ENCODE data around the gene KCNIP3.

The KCNIP3 gene

DNA sequence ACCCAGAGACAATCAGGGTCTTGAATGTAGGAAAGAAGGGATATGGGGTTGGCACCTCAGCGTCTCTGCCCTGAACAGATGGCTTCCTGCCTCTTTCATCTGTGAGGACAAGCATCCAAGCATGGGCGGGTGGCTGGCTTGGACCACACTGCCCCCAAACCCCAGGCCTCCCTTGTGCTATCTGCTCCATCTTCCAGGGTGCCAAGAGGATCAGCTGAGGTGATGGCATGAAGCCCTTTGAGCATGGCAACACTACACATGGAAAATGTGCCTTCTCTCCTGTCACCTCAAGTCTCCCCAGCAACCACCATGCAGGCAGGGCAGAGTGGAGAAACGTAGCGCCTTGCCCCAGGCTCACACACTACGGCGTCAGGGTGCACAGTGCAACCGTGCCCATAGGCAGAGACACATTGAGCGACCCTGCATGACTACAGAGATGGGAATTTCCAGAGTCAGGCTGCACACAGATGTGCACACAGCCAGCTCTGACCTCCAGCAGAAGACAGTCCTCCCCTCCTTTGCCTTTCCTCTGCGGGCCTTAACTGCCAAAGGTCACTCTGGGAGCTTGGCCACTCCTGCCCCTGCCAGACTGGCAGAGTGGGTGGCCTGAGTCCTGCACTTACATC, 1.5 kb downstream of the KCNIP3 start:
- TF ChIP-seq, protein P1, sequence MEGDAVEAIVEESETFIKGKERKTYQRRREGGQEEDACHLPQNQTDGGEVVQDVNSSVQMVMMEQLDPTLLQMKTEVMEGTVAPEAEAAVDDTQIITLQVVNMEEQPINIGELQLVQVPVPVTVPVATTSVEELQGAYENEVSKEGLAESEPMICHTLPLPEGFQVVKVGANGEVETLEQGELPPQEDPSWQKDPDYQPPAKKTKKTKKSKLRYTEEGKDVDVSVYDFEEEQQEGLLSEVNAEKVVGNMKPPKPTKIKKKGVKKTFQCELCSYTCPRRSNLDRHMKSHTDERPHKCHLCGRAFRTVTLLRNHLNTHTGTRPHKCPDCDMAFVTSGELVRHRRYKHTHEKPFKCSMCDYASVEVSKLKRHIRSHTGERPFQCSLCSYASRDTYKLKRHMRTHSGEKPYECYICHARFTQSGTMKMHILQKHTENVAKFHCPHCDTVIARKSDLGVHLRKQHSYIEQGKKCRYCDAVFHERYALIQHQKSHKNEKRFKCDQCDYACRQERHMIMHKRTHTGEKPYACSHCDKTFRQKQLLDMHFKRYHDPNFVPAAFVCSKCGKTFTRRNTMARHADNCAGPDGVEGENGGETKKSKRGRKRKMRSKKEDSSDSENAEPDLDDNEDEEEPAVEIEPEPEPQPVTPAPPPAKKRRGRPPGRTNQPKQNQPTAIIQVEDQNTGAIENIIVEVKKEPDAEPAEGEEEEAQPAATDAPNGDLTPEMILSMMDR (IDR thresholded peaks at IDR 0.05; ENCODE audit: borderline replicate concordance, extremely low read depth, low read length, poor library complexity, severe bottlenecking): no peak
- TF ChIP-seq EZH2 (IDR thresholded peaks at IDR 0.05; ENCODE audit: borderline replicate concordance, low read depth, low read length, severe bottlenecking): no peak
- Histone ChIP-seq H3K79me2 (ENCODE audit: insufficient read depth, low read length) (peaks cover 7% of the 10 kb centered on the region; the same call in 1 of the 2 replicates), H3K27me3 (ENCODE audit: insufficient read depth, low read length, poor library complexity) (no peaks in the 10 kb centered on the region), H3K9me3 (ENCODE audit: insufficient read depth, low read length, severe bottlenecking) (no peaks in the 10 kb centered on the region), H3K36me3 (ENCODE audit: insufficient read depth, low read length) (no peaks in the 10 kb centered on the region), H3K9ac (ENCODE audit: low read depth, low read length) (no peak overlapping the region), H2AFZ (ENCODE audit: low read depth, low read length) (no peak overlapping the region), H3K4me3 (ENCODE audit: low read depth in 1 of 2, low read length in 2 of 2) (no peak overlapping the region), H3K4me1 (ENCODE audit: insufficient read depth, low read length) (peaks cover 49% of the 10 kb centered on the region), H3K27ac (ENCODE audit: low read length) (0 out of 2 replicates have a peak overlapping the region, but pooled peaks have one; percentile 9), H3K4me2 (ENCODE audit: insufficient read depth, low read length) (peak overlapping the region; percentile 68), H4K20me1 (ENCODE audit: insufficient read depth, low read length) (peaks cover 6% of the 10 kb centered on the region; the same call in 1 of the 2 replicates)
- DNase-seq: no peak
- ATAC-seq (ENCODE audit: insufficient read depth, low read depth): no peak

DNA sequence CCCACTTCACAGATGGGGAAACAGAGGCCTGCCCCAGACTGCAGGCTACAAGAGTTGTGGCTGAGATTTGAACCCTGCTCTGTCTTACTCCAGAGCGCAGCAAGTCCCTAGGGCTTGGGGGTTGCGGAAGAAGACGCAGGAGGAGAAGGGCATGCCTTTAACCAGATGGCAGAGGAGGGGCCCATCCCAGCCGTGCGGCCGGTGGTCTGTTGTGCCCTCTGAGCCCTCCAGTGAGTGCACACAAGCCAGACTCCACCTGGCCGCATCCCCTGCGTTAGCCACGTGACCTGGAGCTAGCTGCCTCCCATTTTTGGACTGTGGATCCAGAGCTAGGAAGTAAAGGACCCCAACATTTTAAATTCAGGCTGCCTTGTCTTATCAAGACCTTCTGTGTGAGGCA, 2.8 kb downstream of the KCNIP3 start:
- peaks cover 7% of the 10 kb centered on the region; the same call in 1 of the 2 replicates for H3K79me2 ChIP-seq (ENCODE audit: insufficient read depth, low read length)
- H3K4me3 ChIP-seq (ENCODE audit: low read depth in 1 of 2, low read length in 2 of 2): no peak overlapping the region
- no peaks in the 10 kb centered on the region for H3K36me3 ChIP-seq (ENCODE audit: insufficient read depth, low read length)
- H3K9ac ChIP-seq (ENCODE audit: low read depth, low read length): 0 out of 2 replicates have a peak overlapping the region, but pooled peaks have one; percentile 2
- H3K27ac ChIP-seq (ENCODE audit: low read length): peak overlapping the region; percentile 24; the same call in 1 of the 2 replicates
- DNase-seq (no peak), ATAC-seq (ENCODE audit: insufficient read depth, low read depth) (no peak)
- no peak overlapping the region for H2AFZ ChIP-seq (ENCODE audit: low read depth, low read length)
- TF ChIP-seq, protein P1 (IDR thresholded peaks at IDR 0.05; ENCODE audit: borderline replicate concordance, extremely low read depth, low read length, poor library complexity, severe bottlenecking): no peak
- no peak for TF ChIP-seq EZH2 (IDR thresholded peaks at IDR 0.05; ENCODE audit: borderline replicate concordance, low read depth, low read length, severe bottlenecking)
- 0 out of 2 replicates have a peak overlapping the region, but pooled peaks have one; percentile 5 for H3K4me2 ChIP-seq (ENCODE audit: insufficient read depth, low read length)
- H3K4me1 ChIP-seq (ENCODE audit: insufficient read depth, low read length): peaks cover 49% of the 10 kb centered on the region
- H3K9me3 ChIP-seq (ENCODE audit: insufficient read depth, low read length, severe bottlenecking): no peaks in the 10 kb centered on the region
- peaks cover 6% of the 10 kb centered on the region; the same call in 1 of the 2 replicates for H4K20me1 ChIP-seq (ENCODE audit: insufficient read depth, low read length)
- no peaks in the 10 kb centered on the region for H3K27me3 ChIP-seq (ENCODE audit: insufficient read depth, low read length, poor library complexity)

DNA sequence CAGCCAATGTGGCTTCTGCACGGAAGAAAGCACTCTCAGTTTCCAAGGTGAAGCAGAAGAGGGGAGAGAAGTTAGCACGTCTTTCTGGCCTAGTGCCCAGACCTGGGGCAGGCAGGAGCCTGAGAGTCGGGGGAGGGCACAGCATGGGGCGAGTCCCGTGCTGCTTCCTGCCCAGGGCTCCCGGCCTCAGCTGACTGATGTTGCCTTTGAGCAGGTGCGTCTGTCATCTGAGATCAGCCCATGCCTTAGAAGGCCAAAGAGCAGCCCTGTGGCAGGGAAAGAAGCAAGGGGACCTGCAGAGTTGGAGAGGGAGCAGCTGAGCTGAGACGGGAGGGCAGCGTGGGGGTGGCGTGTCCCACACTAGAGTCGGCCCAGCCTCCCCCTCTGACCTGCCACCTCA, 3.3 kb downstream of the KCNIP3 start:
- no peak for TF ChIP-seq EZH2 (IDR thresholded peaks at IDR 0.05; ENCODE audit: borderline replicate concordance, low read depth, low read length, severe bottlenecking)
- TF ChIP-seq, protein P1 (IDR thresholded peaks at IDR 0.05; ENCODE audit: borderline replicate concordance, extremely low read depth, low read length, poor library complexity, severe bottlenecking): no peak
- Histone ChIP-seq H3K4me3 (ENCODE audit: low read depth in 1 of 2, low read length in 2 of 2) (no peak overlapping the region), H3K27me3 (ENCODE audit: insufficient read depth, low read length, poor library complexity) (no peaks in the 10 kb centered on the region), H3K79me2 (ENCODE audit: insufficient read depth, low read length) (peaks cover 7% of the 10 kb centered on the region; the same call in 1 of the 2 replicates), H3K27ac (ENCODE audit: low read length) (peak overlapping the region; percentile 29; the same call in 1 of the 2 replicates), H3K4me1 (ENCODE audit: insufficient read depth, low read length) (peaks cover 49% of the 10 kb centered on the region), H3K9me3 (ENCODE audit: insufficient read depth, low read length, severe bottlenecking) (no peaks in the 10 kb centered on the region), H3K9ac (ENCODE audit: low read depth, low read length) (no peak overlapping the region), H3K36me3 (ENCODE audit: insufficient read depth, low read length) (no peaks in the 10 kb centered on the region), H4K20me1 (ENCODE audit: insufficient read depth, low read length) (peaks cover 6% of the 10 kb centered on the region; the same call in 1 of the 2 replicates), H3K4me2 (ENCODE audit: insufficient read depth, low read length) (peak overlapping the region; percentile 8; the same call in 1 of the 2 replicates), H2AFZ (ENCODE audit: low read depth, low read length) (no peak overlapping the region)
- peak; percentile 82 for ATAC-seq (ENCODE audit: insufficient read depth, low read depth)
- DNase-seq: peak; percentile 74
